Brain microvascular endothelial cell (primary cell): ENCODE measurements around the gene MYO1B.

ENCODE experiments used
- DNase-seq: peaks from one replicate; pipeline ENCODE4 v3.0.0-alpha.2; 2020
- H3K27ac ChIP-seq: fragments of 250-450 bp; sonication (Bioruptor Pico); 2 replicates; pipeline ENCODE4 v1.5.1; 2020; ENCODE audit warnings: mild to moderate bottlenecking, moderate library complexity
- H3K27me3 ChIP-seq: fragments of 250-450 bp; sonication (Bioruptor Pico); replicated peaks from 2 replicates; pipeline ENCODE4 v1.5.1; 2020; ENCODE audit warnings: mild to moderate bottlenecking
- H3K36me3 ChIP-seq: fragments of 250-450 bp; sonication (Bioruptor Pico); replicated peaks from 2 replicates; pipeline ENCODE4 v1.5.1; 2020; ENCODE audit warnings: mild to moderate bottlenecking
- H3K4me3 ChIP-seq: 2 replicates; pipeline ENCODE4 v1.5.1; 2011; ENCODE audit warnings: low read depth, mild to moderate bottlenecking, control low read depth, low read length, moderate library complexity
- in situ Hi-C: cut with HindIII; loops from 2 replicates; pipeline ENCODE4 v1.10.0; 2017; ENCODE audit warnings: low sequenced_read_pairs, low pct_ligation_motif_present
- TF ChIP-seq, protein P1 (sequence below): IDR thresholded peaks from 2 replicates; pipeline ENCODE4 v1.5.1; 2011; ENCODE audit warnings: low read depth, mild to moderate bottlenecking, moderate library complexity, low read length, control low read depth, inconsistent platforms; ENCODE audit errors: missing control alignments

MYO1B gene

DNA sequence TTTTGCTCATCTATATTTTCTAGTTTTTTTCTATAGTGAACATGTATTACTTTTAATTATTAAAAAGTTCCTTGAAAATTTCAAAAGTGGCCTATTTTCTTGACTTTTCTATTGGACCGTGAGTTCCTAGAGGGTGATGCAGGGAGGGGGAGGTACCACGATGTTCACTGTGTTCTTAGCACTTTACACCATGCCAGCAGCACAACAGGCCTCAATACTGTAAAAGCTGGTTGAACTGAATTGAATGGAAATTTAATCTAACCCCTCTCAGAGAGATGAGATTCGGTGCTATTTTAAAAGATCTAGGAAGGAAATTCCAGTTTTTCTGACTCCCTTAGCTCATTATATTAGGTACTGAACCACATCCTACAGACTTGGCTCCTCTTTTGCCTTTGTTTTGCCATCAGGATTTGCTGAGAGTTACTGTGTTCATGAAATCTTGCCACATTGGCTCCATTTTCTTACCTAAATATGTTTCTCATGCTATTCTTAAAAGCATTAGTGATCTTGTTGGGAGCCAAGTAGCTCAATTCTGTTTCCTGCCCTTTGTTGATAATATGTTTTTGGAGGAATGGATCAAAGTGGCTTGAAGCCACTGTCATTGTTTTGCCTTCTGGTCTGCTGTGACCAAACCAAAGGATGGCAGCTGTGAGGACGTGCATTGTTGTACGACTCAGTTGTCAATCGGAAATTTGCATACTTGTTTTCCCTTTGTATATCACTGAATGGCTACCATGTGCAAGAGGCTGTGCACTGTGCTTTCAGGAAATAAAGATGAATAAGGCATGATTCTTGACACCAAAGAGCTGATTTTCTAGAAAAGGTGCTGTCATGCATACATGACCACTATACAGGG lies 25.3 kb downstream of the MYO1B start:
- in situ Hi-C loops = no loop called here
- Histone ChIP-seq H3K36me3 (no peaks in the 10 kb centered on the region), H3K4me3 (no peak overlapping the region), H3K27me3 (no peaks in the 10 kb centered on the region), H3K27ac (no peak overlapping the region)
- TF ChIP-seq, protein P1, sequence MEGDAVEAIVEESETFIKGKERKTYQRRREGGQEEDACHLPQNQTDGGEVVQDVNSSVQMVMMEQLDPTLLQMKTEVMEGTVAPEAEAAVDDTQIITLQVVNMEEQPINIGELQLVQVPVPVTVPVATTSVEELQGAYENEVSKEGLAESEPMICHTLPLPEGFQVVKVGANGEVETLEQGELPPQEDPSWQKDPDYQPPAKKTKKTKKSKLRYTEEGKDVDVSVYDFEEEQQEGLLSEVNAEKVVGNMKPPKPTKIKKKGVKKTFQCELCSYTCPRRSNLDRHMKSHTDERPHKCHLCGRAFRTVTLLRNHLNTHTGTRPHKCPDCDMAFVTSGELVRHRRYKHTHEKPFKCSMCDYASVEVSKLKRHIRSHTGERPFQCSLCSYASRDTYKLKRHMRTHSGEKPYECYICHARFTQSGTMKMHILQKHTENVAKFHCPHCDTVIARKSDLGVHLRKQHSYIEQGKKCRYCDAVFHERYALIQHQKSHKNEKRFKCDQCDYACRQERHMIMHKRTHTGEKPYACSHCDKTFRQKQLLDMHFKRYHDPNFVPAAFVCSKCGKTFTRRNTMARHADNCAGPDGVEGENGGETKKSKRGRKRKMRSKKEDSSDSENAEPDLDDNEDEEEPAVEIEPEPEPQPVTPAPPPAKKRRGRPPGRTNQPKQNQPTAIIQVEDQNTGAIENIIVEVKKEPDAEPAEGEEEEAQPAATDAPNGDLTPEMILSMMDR = no peak
- DNase-seq = no peak

DNA sequence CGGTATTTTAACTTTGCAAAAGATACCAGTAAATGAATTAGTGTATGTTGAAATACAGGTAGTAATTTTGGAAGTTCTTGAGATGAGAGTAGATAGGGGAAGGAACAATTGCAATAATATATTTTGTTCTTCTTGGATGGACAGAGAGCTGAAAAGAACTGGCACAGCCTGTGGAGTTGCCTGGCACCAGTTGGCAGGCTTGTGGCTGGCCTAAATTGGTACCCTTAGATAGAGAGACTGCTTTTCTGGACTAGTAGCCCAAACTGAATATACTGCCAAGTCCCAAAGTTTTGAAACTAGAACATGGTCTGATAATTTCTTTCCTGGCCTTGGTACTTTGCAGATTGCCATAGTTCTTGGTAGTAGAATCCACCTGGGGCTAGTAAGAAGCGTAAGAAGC lies 26.9 kb downstream of the MYO1B start:
- in situ Hi-C loops = no loop called here
- Histone ChIP-seq H3K4me3 (no peak overlapping the region), H3K27ac (no peak overlapping the region), H3K27me3 (no peaks in the 10 kb centered on the region), H3K36me3 (no peaks in the 10 kb centered on the region)
- TF ChIP-seq, protein P1 = no peak
- DNase-seq = no peak

DNA sequence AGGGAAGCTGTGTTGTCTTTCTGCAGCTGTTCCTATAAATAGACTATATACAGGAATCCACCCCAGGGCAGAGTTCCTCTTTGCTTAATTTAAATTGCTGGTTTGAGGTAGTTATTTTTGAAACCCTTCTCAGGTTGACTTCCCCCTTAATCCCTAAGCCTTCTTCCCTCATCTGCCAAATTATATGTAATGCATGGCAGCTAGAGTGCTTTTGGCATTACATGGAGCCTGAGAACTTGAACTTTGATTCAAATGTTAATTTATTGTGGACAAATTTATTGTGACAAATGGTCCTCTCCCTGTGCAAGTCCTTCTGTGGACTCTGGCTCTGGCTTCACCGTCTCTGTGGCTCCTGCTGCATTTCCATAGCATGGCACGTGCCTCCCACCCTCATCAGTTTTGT lies 29.2 kb downstream of the MYO1B start:
- TF ChIP-seq, protein P1 = no peak
- DNase-seq = no peak
- in situ Hi-C loops = no loop called here
- no peak overlapping the region for H3K4me3 ChIP-seq
- no peaks in the 10 kb centered on the region for H3K27me3 ChIP-seq
- no peak overlapping the region for H3K27ac ChIP-seq
- H3K36me3 ChIP-seq = peaks cover 6% of the 10 kb centered on the region

DNA sequence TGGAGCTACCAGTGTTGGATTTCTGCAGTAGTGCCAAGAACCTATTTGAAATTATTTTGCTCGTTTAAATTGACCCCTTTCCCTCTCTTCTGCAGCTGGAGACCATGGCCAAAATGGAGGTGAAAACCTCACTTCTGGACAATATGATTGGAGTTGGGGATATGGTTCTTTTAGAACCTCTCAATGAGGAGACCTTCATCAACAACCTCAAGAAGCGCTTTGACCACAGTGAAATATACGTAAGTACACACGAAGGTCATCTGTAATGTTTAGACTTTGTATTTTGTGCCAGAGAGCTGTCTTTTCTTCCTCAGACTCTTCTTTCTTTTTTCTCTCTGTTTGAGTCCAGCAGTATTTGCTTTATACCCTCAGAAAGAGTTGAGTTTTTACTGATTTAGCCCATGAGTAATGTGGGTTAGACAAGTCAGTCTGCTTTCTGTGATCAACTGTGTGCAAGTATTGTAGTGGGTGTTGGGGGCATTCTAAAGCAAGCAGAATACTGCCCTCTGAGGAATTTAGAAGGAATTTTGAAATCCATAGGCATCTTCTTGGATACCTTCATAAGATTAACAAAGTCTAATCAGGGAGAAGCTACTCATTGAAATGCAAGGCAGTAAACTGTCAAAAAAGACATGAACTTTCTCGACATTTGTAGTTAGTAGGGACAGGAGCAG lies 31.7 kb downstream of the MYO1B start:
- DNase-seq = no peak
- Histone ChIP-seq H3K4me3 (no peak overlapping the region), H3K27ac (no peak overlapping the region), H3K36me3 (peaks cover 9% of the 10 kb centered on the region), H3K27me3 (no peaks in the 10 kb centered on the region)
- in situ Hi-C loops = no loop called here
- TF ChIP-seq, protein P1 = no peak

DNA sequence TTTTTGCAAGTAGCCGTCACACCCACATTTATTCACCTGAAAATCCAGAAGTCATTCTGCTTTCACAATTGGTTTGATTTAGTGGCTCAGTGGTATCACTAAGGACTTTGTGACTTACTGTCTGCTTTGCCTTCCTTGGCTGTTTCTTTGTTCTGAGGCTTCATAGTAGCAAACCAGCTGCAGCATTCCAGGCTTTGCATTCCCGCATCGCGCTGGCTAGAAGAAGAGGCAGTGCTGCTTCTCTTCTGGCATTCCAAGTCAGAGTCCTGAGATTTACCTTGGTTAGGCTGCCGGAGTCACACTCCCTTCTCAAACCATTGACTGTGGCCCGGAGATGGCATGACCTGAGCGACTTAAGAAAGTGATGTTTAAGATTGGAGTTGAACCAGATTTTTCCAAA lies 35.1 kb downstream of the MYO1B start:
- Histone ChIP-seq H3K4me3 (no peak overlapping the region), H3K36me3 (peaks cover 13% of the 10 kb centered on the region), H3K27me3 (no peaks in the 10 kb centered on the region), H3K27ac (no peak overlapping the region)
- DNase-seq = no peak
- TF ChIP-seq, protein P1 = no peak
- in situ Hi-C loops = no loop called here
